KBM-7 (cell line): ENCODE measurements around the gene MSMO1.

Experiments
- DNase-seq: peaks from one replicate; pipeline ENCODE4 v3.0.0-alpha.2; 2015
- in situ Hi-C: fragments of 300-500 bp; cut with MboI; formaldehyde crosslinking; loops from 2 replicates; pipeline ENCODE4 v1.14.3; 2020; ENCODE audit warnings: low sequenced_read_pairs, low pct_unique_long_range_greater_than_20kb, mixed read lengths

The MSMO1 gene

DNA sequence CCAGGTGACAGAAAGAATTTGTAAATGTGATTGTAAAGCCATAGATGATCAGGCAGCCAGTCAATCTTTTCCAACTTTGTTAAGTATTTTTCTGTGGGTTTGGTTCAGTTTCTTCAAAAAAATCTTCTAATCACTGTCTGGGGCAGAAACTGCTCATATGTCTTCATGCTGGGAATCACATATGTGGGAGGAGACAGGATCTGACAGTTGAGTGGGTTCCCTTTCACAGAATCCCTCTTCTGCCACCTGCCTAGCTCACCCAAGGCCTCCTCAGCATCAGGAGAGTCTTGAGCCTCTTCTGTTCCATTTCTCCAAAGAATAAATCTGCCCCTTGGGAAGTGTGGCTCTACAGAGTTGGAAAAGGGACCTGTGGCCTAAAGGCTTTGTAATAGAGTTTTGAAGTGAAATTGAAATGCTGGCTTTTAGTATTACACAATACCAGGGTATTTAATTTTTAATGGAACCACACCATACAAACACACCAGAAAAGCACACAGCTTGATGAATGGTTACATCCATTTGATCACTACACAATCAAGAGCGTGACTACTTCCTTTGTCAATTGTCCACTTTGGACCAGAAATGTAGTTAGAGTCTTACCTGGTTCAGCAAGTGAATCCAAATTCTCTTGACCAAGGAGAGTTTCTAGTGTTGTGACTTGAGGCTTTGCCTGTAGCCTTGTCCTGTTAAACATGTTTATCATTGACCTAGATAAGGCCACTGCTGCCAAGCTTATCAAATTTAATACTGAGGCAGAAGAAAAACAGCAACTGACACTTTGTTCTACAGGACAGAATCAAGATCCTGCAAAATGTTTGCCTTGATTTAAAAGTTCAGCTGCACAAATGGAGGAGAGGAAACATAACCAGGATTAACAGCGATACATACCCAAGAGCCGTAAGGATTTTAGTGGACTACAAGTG lies 20.4 kb downstream of the MSMO1 start:
- in situ Hi-C loops: loop anchor here (25.0 kb wide), 1 partner anchor 211 kb away; no protein-coding TSS in a partner anchor

DNA sequence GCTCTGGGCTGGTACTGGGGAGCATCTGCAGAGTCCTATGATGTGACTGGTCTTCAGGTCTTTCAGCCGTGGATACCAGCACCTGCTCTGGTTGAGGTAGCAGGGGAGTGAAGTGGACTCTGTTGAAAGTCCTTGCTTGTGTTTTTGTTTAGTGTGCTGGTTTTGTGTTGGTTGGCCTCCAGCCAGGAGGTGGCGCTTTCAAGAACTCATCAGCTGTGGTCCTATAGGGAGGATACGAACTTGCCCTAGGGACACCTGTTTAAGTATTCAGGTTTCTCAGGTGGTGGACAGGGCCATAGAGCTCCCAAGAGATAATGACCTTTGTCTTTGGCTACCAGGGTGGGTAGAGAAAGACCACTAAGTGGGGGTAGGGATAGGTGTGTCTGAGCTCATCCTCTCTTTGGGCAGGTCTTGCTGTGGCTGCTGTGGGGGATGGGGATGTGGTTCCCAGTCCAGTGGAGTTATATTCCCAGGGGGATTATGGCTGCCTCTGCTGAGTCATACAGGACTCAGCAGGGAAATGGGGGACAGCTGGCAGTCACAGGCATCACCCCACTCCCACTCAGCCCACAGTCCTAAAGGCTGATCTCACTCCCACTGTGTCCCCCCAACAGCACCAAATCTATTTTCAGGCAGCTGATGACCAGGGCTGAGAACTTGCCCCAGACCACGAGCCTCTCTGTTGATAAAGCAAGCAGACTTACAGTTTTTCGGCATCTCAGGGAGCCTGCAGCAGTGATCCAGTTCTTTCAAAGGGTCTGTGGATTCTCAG lies 24.1 kb downstream of the MSMO1 start:
- in situ Hi-C loops: loop anchor here (25.0 kb wide), 1 partner anchor 111 kb away; no protein-coding TSS in a partner anchor
- DNase-seq: no peak

More for the DNA sequence above, 20.4 kb downstream of the MSMO1 start:
- no peak for DNase-seq

DNA sequence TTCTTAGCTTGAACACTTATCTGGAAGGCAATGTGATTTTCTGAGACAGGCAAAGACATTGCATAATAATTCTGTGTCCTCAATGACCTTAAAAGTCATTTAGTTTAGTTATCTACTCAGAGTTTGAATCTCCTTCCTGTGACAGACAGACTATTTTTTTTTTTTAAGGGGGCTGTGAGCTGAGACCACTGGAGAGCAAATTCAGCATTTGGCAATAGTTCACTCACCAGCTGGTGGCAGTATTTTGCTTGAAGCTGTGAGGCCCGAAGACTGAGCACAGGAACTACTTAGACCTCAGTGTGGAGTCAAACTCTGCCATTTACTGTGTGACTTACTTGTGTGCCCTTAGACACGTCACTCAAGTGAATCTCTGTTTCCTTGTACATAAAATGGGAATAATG lies 28.4 kb downstream of the MSMO1 start:
- DNase-seq: peak; percentile 44
- in situ Hi-C loops: loop anchor here (25.0 kb wide), 1 partner anchor 106 kb away; no protein-coding TSS in a partner anchor

DNA sequence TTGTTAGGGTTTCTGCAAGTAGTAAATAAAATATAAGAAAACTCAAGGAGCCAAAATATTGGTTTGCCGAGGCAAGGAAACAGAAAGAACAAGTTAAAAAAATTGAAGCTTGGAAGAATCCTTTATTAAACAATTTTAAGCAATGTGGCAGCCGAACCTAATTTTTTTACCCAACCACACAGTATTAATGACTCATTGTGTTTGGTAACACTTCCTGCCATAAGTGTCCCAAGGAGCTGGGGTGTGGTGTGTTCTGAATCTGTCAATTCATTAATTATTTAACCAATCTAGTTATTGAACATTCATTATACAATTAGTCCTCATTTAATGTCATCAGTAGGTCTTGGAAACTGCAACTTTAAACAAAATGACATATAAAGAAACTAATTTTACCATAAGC lies 32.0 kb downstream of the MSMO1 start:
- DNase-seq: no peak
- in situ Hi-C loops: loop anchor here (25.0 kb wide), 1 partner anchor 103 kb away; no protein-coding TSS in a partner anchor

DNA sequence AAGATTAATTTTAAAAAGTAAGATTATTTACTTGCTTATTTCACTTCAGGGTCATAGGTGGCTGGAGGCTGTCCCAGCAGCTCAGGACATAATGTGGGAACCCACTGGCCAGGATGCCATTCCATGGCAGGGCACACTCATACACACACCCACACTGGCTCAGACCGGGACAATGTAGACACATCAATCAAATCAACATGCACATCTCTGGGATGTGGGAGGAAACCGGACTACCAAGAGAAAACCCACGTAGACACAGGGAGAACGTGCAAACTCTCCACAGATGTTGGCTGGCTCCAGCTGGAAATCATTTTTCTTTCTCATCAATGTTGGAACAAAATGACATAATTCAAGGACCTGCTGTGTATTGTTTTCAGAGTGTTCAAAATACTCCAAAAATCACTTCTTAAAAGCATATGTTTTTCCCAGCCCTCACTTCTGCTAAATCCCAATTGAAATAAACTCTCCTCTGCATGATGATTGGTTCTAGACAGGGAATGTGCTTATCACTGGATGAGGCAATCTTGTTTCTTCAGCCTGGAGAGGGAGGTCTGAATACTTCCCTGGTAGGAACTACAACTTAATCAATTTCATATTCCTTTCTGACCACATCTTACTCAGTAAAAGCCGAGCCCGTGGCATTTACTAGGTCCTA lies 32.7 kb downstream of the MSMO1 start:
- in situ Hi-C loops: loop anchor here (25.0 kb wide), 1 partner anchor 102 kb away; no protein-coding TSS in a partner anchor
- no peak for DNase-seq

DNA sequence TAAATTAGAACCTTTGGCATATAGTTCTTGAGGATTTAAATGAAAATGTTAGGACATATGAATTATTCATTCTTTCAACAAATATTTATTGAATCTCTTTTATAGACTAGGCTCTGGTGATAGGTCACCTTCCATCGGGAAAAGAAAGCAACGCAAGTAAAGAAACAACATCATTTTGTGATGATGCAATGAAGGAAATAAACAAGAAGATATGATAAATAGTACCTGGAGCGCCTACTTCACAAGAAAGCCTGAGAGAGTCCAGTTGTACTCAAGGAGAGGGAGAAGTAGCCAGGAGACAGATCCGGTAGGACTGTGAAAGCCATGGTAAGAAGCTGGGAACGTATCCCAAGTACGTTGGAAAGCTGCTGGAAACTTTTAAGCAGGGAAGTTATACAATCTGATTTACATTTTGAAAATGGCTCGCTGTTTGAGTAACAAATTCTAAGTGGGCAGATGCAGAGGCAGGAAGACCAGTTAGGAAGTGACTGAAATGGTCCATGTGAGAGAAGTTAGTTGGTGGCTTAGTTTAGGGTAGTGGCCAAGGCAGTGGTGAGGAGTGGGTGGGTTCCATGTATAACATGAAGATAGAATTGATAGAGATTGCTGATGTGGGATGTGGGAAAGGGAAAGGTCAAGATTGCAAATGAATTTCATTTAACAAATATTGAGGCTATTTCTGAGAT lies 33.7 kb downstream of the MSMO1 start:
- DNase-seq: no peak
- in situ Hi-C loops: loop anchor here (25.0 kb wide), 1 partner anchor 101 kb away; no protein-coding TSS in a partner anchor

DNA sequence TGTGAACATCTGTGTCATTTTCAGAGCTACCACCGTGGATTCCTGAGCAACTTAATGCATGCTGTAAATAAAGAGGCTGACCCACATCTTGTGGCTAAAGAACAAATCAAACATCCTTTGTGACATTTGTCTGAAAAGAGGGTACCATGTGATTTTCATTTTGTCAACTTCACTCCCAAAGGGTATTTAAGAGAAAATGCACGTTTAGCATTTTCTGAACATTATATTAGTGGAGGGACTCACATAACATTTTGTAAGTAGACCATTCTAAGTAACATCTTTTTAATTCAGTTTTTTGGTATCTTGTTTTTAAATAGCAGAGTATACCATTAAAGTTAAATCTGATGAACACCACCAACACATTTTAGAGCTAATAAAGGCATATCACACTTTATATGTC lies 34.3 kb downstream of the MSMO1 start:
- in situ Hi-C loops: loop anchor here (25.0 kb wide), 1 partner anchor 100 kb away; no protein-coding TSS in a partner anchor
- no peak for DNase-seq

DNA sequence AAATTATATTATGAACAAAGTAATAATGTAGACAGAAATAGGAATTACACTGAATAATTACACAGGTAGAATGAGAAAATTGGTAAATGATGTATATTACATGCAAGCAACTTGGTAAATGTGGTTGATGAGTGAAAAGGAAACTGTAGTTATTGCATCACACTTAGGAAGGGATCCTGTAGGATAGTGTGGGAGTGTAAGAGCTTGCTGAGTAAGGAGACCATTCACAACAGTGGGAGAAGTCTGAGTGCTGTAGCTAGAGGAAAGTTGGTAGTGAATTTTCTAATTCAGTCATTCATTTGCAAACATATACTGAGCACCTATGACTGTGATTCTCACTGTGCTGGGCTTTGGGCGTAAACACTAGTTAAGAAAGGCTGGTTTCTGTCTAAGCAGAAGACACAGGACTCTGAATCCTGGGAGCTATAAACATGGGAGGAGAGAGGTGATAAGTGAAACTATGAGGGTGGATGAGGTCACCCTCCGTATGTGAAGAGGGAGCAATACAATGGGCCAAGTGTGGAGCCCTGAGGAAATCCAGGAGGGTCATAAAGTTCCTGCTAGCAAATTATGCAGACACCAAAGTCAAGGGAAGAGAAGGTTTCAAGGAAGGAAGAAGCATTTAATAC lies 37.1 kb downstream of the MSMO1 start:
- in situ Hi-C loops: loop anchor here (25.0 kb wide), 1 partner anchor 98 kb away; no protein-coding TSS in a partner anchor
- no peak for DNase-seq

DNA sequence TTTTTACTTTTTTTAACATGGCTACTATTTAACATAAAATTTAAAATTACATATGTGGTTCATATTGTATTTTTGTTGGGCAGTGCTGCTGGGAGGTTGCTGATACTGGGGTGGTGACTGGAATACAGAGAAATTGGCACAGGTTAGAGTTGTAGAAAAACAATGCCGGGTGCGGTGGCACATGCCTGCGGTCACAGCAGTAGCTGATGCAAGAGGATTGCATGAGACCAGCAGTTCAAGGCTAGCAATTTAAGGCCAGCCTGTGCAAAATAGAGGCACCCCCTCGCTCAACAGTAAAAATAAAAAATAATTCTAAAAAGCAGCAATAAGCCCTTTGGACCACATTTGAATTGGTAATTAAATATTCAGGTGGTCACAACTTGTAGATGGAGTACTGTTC lies 39.6 kb downstream of the MSMO1 start:
- no peak for DNase-seq
- in situ Hi-C loops: loop anchor here (25.0 kb wide), 1 partner anchor 95 kb away; no protein-coding TSS in a partner anchor

DNA sequence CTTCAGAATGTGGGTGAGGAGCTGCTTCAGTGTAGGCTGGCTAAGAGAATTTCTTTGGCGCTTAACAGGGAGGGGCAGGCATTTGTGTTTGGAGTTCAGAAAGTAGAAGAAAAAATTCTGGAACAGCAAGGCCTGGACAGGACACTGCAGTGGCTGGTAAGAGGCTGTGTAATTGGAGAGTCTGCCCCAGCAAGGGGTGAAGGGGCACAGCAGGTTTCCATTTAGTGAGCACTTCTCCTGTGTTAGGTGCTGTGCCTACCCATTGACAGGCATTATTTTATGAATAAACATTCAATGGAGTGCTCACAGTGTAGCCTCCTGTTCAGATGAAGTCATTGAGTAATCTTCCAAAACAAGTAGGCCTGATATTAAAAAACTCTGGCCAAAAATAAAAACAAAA lies 40.6 kb downstream of the MSMO1 start:
- in situ Hi-C loops: loop anchor here (25.0 kb wide), 1 partner anchor 94 kb away; no protein-coding TSS in a partner anchor
- DNase-seq: no peak

DNA sequence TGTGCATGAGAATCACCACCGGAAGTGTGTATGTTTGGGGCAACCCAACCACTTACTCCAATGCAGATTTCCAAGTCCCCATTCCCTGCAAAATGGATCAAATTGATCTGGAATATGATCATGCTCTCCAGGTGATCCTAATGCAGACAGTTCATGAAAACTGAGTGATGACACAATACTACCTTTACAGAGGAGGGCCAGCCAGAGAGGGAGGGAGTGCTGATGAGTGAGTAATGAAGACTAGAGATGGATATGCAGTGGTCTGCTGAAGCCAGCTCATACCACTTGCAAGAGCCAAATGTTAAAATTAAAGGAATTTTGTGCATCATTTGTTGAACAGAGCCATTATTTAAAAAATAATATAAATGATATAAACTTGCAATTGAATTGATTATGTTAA lies 41.1 kb downstream of the MSMO1 start:
- in situ Hi-C loops: loop anchor here (25.0 kb wide), 1 partner anchor 94 kb away; no protein-coding TSS in a partner anchor
- DNase-seq: no peak

DNA sequence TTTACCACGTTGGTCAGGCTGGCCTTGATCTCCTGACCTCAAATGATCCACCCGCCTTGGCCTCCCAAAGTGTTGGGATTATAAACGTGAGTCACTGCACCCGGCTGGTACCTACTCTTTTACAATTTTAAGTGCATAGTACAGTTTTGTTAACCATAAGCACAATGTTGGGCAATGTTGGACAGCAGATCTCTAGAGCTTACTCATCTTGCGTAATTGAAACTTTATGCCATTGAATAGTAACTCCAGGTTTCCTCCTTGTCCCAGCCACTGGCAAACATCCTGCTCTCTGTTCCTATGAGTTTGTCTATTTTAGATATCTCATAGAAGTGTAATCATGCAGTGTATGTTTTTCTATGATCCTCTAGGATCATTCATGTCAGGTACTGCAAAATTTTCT lies 42.1 kb downstream of the MSMO1 start:
- in situ Hi-C loops: loop anchor here (25.0 kb wide), 1 partner anchor 93 kb away; no protein-coding TSS in a partner anchor
- DNase-seq: no peak

DNA sequence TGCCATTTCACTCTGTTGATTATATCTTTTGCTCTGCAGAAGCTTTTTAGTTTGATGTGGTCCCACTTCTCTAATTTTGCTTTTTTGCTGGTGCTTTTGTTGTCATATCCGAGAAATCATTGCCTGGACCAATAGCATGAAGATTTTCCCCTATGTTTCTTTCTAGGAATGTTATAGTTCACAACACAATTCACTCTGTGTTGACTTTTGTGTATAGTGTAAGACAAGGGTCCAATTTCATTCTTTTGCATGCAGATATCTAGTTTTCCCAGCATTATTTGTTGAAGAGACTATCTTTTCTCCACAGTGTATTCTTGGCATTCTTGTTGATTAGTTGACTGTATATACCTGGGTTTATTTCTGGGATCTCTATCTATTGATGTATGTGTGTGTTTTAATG lies 43.1 kb downstream of the MSMO1 start:
- in situ Hi-C loops: loop anchor here (25.0 kb wide), 1 partner anchor 92 kb away; no protein-coding TSS in a partner anchor
- no peak for DNase-seq

DNA sequence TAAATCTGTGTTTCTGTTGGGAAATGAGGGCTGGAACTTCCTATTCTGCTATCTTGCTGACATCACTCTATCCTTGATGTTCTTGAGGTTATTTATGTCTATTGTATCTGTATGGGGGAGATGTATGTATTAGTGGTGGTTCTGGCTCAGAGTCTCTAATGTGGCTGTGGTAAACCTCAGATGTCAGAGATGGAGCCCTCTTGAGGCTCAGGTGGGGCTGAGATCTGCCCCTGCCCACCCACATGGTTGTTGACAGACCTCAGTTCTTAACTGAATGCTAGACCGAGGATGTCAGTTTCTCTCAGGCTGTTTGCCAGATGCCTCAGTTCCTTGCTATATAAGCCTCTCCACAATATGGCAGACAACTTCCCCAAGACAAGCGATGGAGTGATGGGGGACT lies 48.0 kb downstream of the MSMO1 start:
- DNase-seq: no peak
- in situ Hi-C loops: no loop called here

DNA sequence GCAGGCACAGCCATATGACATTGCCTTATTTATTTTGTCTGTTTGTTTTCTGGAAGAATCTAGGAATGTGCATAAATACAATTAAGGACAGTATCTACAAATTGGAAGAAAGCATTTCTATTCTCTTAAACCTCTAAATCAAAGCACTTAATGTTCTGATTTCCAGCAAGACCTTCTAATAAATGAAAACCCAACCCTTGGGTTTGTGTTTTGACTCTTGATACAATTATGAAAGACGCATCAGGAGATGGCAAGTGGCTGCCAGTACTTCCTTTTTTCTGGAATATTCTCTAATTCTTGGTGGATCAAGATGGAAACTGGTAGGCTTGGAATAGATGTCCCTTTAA lies 50.9 kb downstream of the MSMO1 start:
- in situ Hi-C loops: no loop called here
- no peak for DNase-seq

DNA sequence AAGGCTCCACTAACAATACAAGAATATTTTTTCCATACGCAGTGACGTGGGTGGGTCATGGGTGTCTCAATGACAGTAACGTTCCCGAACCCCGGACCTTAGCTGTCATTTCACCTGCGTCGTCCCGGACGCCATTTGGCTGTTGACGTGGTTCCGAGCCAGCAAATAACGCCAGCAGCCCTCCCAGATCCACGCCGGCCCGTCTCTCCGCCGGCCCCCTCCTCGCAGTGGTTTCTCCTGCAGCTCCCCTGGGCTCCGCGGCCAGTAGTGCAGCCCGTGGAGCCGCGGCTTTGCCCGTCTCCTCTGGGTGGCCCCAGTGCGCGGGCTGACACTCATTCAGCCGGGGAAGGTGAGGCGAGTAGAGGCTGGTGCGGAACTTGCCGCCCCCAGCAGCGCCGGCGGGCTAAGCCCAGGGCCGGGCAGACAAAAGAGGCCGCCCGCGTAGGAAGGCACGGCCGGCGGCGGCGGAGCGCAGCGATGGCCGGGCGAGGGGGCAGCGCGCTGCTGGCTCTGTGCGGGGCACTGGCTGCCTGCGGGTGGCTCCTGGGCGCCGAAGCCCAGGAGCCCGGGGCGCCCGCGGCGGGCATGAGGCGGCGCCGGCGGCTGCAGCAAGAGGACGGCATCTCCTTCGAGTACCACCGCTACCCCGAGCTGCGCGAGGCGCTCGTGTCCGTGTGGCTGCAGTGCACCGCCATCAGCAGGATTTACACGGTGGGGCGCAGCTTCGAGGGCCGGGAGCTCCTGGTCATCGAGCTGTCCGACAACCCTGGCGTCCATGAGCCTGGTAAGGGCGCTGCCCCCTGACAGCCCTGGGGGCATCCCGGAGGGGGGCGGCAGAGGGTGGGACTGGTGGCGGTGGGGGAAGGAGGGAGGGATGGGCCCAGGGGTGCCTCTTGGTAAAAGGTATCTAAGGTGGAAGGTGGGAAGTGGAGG lies 51.5 kb downstream of the MSMO1 start, which contains the start of gene CPE:
TSS of gene CPE (plus strand) at position 264 of the 933 bp plus-strand sequence. CDS start at position 478, 214 bp downstream.
- in situ Hi-C loops: no loop called here
- DNase-seq: peak; percentile 81

DNA sequence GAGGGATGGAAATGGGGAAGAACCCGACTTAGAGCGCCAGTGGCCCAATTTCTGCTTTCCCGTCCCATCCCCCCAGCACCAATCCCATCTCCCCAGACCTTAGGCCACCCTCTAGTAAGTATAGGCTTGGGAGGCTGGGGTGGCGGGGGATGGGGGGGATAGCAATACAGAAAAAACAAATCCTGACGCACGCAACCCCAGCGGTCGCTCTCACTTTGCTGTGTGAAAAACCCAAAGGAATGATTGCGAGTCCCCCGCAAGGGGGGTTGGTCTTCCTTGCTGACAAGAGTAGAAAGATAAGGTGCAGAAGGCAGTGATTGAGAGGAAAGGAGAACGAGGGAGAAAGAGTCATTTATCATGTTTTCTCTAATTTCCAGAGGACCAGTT lies 52.2 kb downstream of the MSMO1 start:
- in situ Hi-C loops: no loop called here
- DNase-seq: no peak
